Measurements from ENCODE around the gene SHISAL2B.

The SHISAL2B gene

GRCh38 chr5:64690417-64691151 is at the start of gene SHISAL2B:
SHISAL2B (plus strand) TSS chr5:64690503; CDS start chr5:64690624, 121 bp downstream.
- peak; percentile 38 for DNase-seq (ENCODE audit: low spot score)

DNA sequence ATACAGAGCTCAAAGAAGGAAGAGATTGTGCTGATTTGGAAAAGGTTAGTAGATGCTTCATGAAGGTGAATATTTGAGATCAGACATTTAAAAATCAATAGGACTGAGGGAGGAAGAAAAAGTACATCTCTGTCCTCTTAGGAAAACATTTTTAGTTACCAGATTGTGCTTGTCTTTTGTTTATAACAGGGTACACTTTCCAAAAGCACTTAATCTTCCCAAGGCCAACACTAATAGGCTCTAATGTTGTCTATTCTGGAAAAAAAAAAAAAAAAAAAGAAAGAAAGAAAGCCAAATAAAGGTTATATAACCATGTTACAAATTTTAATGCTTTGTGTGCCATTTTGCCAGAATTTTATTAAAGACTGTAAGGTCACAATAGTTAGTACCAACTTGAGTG is 45.5 kb upstream of the SHISAL2B start:
- DNase-seq (ENCODE audit: low spot score), result no peak
- TF ChIP-seq CTCF (IDR thresholded peaks at IDR 0.05; ENCODE audit: extremely low read depth, missing control alignments), result no peak

More at GRCh38 chr5:64690417-64691151, at the start of gene SHISAL2B:
- TF ChIP-seq CTCF (IDR thresholded peaks at IDR 0.05; ENCODE audit: extremely low read depth, missing control alignments), result no peak

DNA sequence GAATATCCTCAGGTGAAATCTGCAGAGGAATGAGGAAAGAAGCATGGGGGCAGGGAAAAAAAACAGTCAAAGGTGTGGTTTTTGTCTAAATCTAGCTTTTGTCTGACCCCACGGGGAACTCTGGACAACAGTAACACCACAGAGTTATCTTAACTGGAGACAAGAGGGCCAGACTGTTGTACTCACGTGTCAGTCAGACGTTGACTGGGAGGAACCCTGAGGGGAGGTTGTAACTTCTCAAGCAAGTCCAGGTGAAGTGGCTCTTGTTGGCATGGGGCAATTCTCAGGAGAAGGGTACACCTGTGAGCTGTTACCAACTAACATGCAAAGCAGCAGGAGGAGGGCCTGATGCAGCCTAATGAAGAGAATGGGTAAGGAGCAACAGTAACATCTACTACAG is 44.1 kb upstream of the SHISAL2B start:
- no peak for TF ChIP-seq CTCF (IDR thresholded peaks at IDR 0.05; ENCODE audit: extremely low read depth, missing control alignments)

GRCh38 chr5:64649512-64649911 is 40.8 kb upstream of the SHISAL2B start:
- no peak for TF ChIP-seq CTCF (IDR thresholded peaks at IDR 0.05; ENCODE audit: extremely low read depth, missing control alignments)
- no peak for DNase-seq (ENCODE audit: low spot score)

More for the DNA sequence above, 44.1 kb upstream of the SHISAL2B start:
- no peak for DNase-seq (ENCODE audit: low spot score)

GRCh38 chr5:64653766-64654560 is 36.3 kb upstream of the SHISAL2B start:
- DNase-seq (ENCODE audit: low spot score), result no peak
- TF ChIP-seq CTCF (IDR thresholded peaks at IDR 0.05; ENCODE audit: extremely low read depth, missing control alignments), result no peak

- DNase-seq (ENCODE audit: low spot score), result no peak
- no peak for TF ChIP-seq CTCF (IDR thresholded peaks at IDR 0.05; ENCODE audit: extremely low read depth, missing control alignments)
Observed at GRCh38 chr5:64654561-64654938, 35.8 kb upstream of the SHISAL2B start.

DNA sequence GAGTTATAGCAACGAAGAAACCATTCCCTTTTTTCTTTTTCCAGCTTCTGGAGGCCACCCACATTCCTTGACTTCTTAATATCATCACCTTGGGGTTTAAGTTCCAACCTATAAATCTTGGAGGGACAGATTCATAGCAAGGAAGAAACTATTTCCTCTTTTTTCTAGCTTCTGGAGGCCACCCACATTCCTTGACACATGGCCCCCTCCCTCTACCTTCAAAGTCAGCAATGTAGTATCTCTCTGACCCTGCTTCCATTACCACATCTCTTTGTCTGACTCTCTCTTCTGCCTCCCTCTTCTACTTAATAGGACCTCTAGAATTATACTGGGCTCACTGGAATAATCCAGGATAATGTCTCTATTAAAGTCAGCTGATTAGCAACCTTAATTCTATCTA is 34.7 kb upstream of the SHISAL2B start:
- no peak for TF ChIP-seq CTCF (IDR thresholded peaks at IDR 0.05; ENCODE audit: extremely low read depth, missing control alignments)
- no peak for DNase-seq (ENCODE audit: low spot score)
